Ovary (tissue), 9 donors: ENCODE results near the gene EFNA5. TPM values are rescaled to one million over a fixed set of nuclear protein-coding genes. Genes with fewer than 3 reads are reported as not detected.

ENCODE experiments used
- DNase-seq, 5 donors: peaks; one replicate each; pipeline ENCODE4 v3.0.0-alpha.2; 2019 to 2020
- H3K27ac ChIP-seq, 2 donors: fragments of 200-600 bp; one replicate each; pipeline versions ENCODE4 v1.5.1 to v1.8.0; 2019 to 2022
- H3K27me3 ChIP-seq: fragments of 200-600 bp; one replicate; pipeline ENCODE4 v1.8.0; 2022
- H3K36me3 ChIP-seq: fragments of 200-600 bp; sonication (generic); one replicate; pipeline ENCODE4 v1.5.1; 2019
- H3K4me1 ChIP-seq: one replicate; pipeline ENCODE4 v1.8.1; 2013; ENCODE audit warnings: mild to moderate bottlenecking, moderate library complexity; ENCODE audit not compliant: insufficient read depth
- H3K4me3 ChIP-seq: fragments of 200-600 bp; sonication (generic); one replicate; pipeline ENCODE4 v1.5.1; 2017
- H3K9me3 ChIP-seq, 2 donors: fragments of 200-600 bp in 1 of 2; sonication (generic) in 1 of 2; one replicate each; pipeline versions ENCODE4 v1.5.1 to v1.8.1; 2013 to 2019; ENCODE audit warnings: mild to moderate bottlenecking in 1 of 2, moderate library complexity in 1 of 2
- CTCF ChIP-seq, 3 donors: fragments of 450-650 bp in 2 of 3; fragments of 200-600 bp in 1 of 3; IDR thresholded peaks; one replicate each; pipeline versions ENCODE4 v1.5.1 to v1.8.0; 2016 to 2022; ENCODE audit warnings: antibody characterized with exemption in 3 of 3, mild to moderate bottlenecking in 1 of 3
- EP300 ChIP-seq: sonication (generic); formaldehyde crosslinking; IDR thresholded peaks from one replicate; pipeline ENCODE4 v1.6.1; 2017; ENCODE audit warnings: antibody characterized with exemption
- POLR2A ChIP-seq: fragments of 450-650 bp; IDR thresholded peaks from one replicate; pipeline ENCODE4 v1.6.1; 2017; ENCODE audit warnings: antibody characterized with exemption, mild to moderate bottlenecking, moderate library complexity
- WGBS, 3 donors: extraction: QIAGEN DNeasy Blood & Tissue Kit in 1 of 3; methylation state at CpG; one replicate each; pipeline versions ENCODE4 v1.1.5 to v1.1.7; 2013 to 2017; 5-methylcytosine and 5-hydroxymethylcytosine counted together
- intact Hi-C, 4 donors: fragments of 100-400 bp; cut with DNase I; formaldehyde crosslinking; loops; one replicate each; pipeline versions ENCODE4 v1.11.0 to v1.15.1; 2022 to 2023
- polyA plus RNA-seq, 2 donors: library from polyadenylated mRNA; stranded (reverse); fragments of 200-250 nt in 1 of 2; fragments of 350-450 nt in 1 of 2; fragmentation: Illumina TruSeq in 1 of 2; extraction: RNeasy Lipid Tissue Mini Kit (QIAGEN cat#74804) in 1 of 2; gene quantifications; one replicate each; pipeline ENCODE4 v1.2.3, GENCODE V29; 2013 to 2014
- total RNA-seq, 7 donors: library from RNA; depleted of rRNA in 2 of 7; stranded (reverse); fragments of >200 nt in 2 of 7; fragmentation: NEBNext Ultra II Directional in 3 of 7; extraction: Animal tissue kit (Norgen Biotek cat#: 25700) in 3 of 7; gene quantifications; one replicate each; pipeline versions ENCODE4 v1.1.0 to v1.2.4, GENCODE V29; 2016 to 2023
- donor health status: DM: no; HTN: no; CAD: no; lungs with moderate emphysema.
- donor health status: DM: no; HTN: no; CAD: no.
- donor health status: Bipolar disorder and iron deficiency.
- donor health status: DM: yes; HTN: yes; CAD: no.
- donor health status: DM: no; HTN: no; CAD: no.
- donor health status: DM: yes; HTN: yes; CAD: no.

The EFNA5 gene
- total and polyA plus RNA-seq, 9 donors, result 1.5 to 20.6 (median 7.7) TPM

- intact Hi-C loops, result no loop called here
- H3K36me3 ChIP-seq, result no peaks in the 10 kb centered on the region
- no peaks in the 10 kb centered on the region for H3K27me3 ChIP-seq
- no peaks in the 10 kb centered on the region for H3K4me1 ChIP-seq
- no peak for DNase-seq
- H3K27ac ChIP-seq, result no peak overlapping the region
- 77 to 85% (median 80%) methylated on average over 6 of the region's 6 CpGs for WGBS, 3 donors
- TF ChIP-seq POLR2A (no peak), CTCF (IDR thresholded peaks at IDR 0.05) (no peak), EP300 (no peak)
- H3K4me3 ChIP-seq, result no peak overlapping the region
- H3K9me3 ChIP-seq, result no peaks in the 10 kb centered on the region
These were observed 223.2 kb downstream of the EFNA5 start for GRCh38 chr5:107447587-107447986.

GRCh38 chr5:107446972-107447371 lies 223.8 kb downstream of the EFNA5 start:
- H3K4me1 ChIP-seq, result no peaks in the 10 kb centered on the region
- no peaks in the 10 kb centered on the region for H3K27me3 ChIP-seq
- DNase-seq, result no peak
- TF ChIP-seq CTCF (IDR thresholded peaks at IDR 0.05) (no peak), EP300 (no peak), POLR2A (no peak)
- no peaks in the 10 kb centered on the region for H3K9me3 ChIP-seq
- 94 to 97% (median 95%) methylated on average over 3 of the region's 3 CpGs for WGBS, 3 donors
- no peak overlapping the region for H3K4me3 ChIP-seq
- no peaks in the 10 kb centered on the region for H3K36me3 ChIP-seq
- H3K27ac ChIP-seq, result no peak overlapping the region
- intact Hi-C loops, result no loop called here

GRCh38 chr5:107444300-107444699 lies 226.4 kb downstream of the EFNA5 start:
- Histone ChIP-seq H3K27me3 (no peaks in the 10 kb centered on the region), H3K36me3 (no peaks in the 10 kb centered on the region), H3K9me3 (no peaks in the 10 kb centered on the region), H3K4me1 (no peaks in the 10 kb centered on the region), H3K27ac (no peak overlapping the region), H3K4me3 (no peak overlapping the region)
- intact Hi-C loops, result no loop called here
- WGBS, 3 donors, result 90 to 95% (median 94%) methylated on average over 3 of the region's 3 CpGs
- TF ChIP-seq EP300 (no peak), CTCF (IDR thresholded peaks at IDR 0.05) (no peak), POLR2A (no peak)
- DNase-seq, result no peak

GRCh38 chr5:107443897-107444296 lies 226.8 kb downstream of the EFNA5 start:
- Histone ChIP-seq H3K36me3 (no peaks in the 10 kb centered on the region), H3K9me3 (no peaks in the 10 kb centered on the region), H3K4me1 (no peaks in the 10 kb centered on the region), H3K27me3 (no peaks in the 10 kb centered on the region), H3K4me3 (no peak overlapping the region), H3K27ac (no peak overlapping the region)
- no peak for DNase-seq
- WGBS, 3 donors, result 95 to 98% (median 97%) methylated on average over 3 of the region's 3 CpGs
- intact Hi-C loops, result no loop called here
- no peak for TF ChIP-seq EP300
- TF ChIP-seq CTCF (IDR thresholded peaks at IDR 0.05), result no peak
- TF ChIP-seq POLR2A, result no peak

- H3K9me3 ChIP-seq, result no peaks in the 10 kb centered on the region
- no peaks in the 10 kb centered on the region for H3K27me3 ChIP-seq
- no peak overlapping the region for H3K4me3 ChIP-seq
- H3K36me3 ChIP-seq, result no peaks in the 10 kb centered on the region
- 88 to 93% (median 92%) methylated on average over 2 of the region's 2 CpGs for WGBS, 3 donors
- TF ChIP-seq EP300 (no peak), CTCF (IDR thresholded peaks at IDR 0.05) (no peak), POLR2A (no peak)
- H3K4me1 ChIP-seq, result no peaks in the 10 kb centered on the region
- DNase-seq, result no peak
- H3K27ac ChIP-seq, result no peak overlapping the region
- intact Hi-C loops, result no loop called here
These were observed 228.3 kb downstream of the EFNA5 start for GRCh38 chr5:107442452-107442851.
